Measurements from ENCODE around the gene UBXN1.

UBXN1 gene

GRCh38 chr11:62645946-62646824 is 32.7 kb downstream of the UBXN1 start, which contains the start of gene GANAB:
GANAB (minus strand) TSS chr11:62646613; CDS start chr11:62646599, 14 bp downstream.
- Mint-ChIP-seq H3K36me3 (peaks cover 4% of the 10 kb centered on the region), H3K4me3 (peak within 1 kb of the TSS; percentile 100), H3K27me3 (no peaks in the 10 kb centered on the region), H3K27ac (peak within 1 kb of the TSS; percentile 96), H3K4me1 (peaks cover 32% of the 10 kb centered on the region), H3K9me3 (no peaks in the 10 kb centered on the region)

- Mint-ChIP-seq H3K4me3 (peak overlapping the region; percentile 100), H3K9me3 (no peaks in the 10 kb centered on the region), H3K36me3 (peaks cover 4% of the 10 kb centered on the region), H3K27me3 (no peaks in the 10 kb centered on the region), H3K27ac (peak overlapping the region; percentile 96), H3K4me1 (peaks cover 34% of the 10 kb centered on the region)
These were observed 33.3 kb downstream of the UBXN1 start for GRCh38 chr11:62645671-62645945.

DNA sequence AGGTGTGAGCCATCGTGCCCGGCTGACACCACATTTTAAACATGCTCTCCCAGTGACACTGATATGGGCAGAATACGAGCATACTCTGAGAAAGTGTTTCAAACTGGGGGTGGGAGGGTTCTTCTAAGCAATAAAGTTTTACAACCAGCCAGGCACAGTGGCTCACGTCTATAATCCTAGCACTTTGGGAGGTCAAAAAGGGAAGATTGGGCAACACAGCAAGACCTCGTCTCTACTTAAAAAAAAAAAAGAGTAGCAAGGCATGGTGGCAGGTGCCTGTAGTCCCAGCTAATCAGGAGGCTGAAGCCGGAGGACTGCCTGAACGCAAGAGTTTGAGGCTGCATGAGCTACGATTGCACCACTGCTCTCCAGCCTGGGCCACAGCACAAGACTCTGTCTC is 34.7 kb downstream of the UBXN1 start:
- Mint-ChIP-seq H3K4me3 (peak overlapping the region; percentile 42), H3K27me3 (no peaks in the 10 kb centered on the region), H3K4me1 (peaks cover 43% of the 10 kb centered on the region), H3K36me3 (peaks cover 9% of the 10 kb centered on the region), H3K9me3 (no peaks in the 10 kb centered on the region), H3K27ac (peak overlapping the region; percentile 30)

DNA sequence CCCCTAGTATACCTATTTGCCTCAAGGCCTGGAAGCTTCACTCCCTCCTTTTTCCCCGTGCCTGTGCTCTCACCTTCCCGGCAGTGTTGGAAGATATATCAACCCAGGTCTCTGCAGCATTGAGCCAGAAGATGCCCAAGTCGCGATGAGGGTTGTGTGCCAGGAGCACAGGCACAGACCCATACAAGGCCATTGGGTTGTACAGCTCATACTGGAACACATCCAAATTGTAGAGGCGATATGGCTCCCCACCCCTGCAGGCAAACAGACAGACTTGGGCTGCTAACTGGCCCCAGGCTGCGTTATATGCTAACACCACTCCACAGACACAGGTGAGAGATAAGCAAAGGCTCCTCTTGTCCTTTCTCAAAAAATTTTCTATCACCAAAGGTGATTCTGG is 46.4 kb downstream of the UBXN1 start:
- no peak overlapping the region for H3K27ac Mint-ChIP-seq
- no peak overlapping the region for H3K4me3 Mint-ChIP-seq
- no peaks in the 10 kb centered on the region for H3K27me3 Mint-ChIP-seq
- H3K9me3 Mint-ChIP-seq: no peaks in the 10 kb centered on the region
- H3K36me3 Mint-ChIP-seq: peaks cover 23% of the 10 kb centered on the region
- H3K4me1 Mint-ChIP-seq: peaks cover 28% of the 10 kb centered on the region

- Mint-ChIP-seq H3K9me3 (no peaks in the 10 kb centered on the region), H3K4me1 (peaks cover 3% of the 10 kb centered on the region), H3K27ac (no peak overlapping the region), H3K36me3 (peaks cover 17% of the 10 kb centered on the region), H3K27me3 (no peaks in the 10 kb centered on the region), H3K4me3 (no peak overlapping the region)
These were observed 51.2 kb downstream of the UBXN1 start for GRCh38 chr11:62627713-62628112.

Measured in activated naive CD4-positive, alpha-beta T cell treated with anti-CD3 and anti-CD28 coated beads, Interleukin-2, amount 50 U/mL, for 24 hours (primary cell).